Dermis blood vessel endothelial cell (primary cell): Measurements from ENCODE around the gene KCNE3. TPM values are rescaled to one million over a fixed set of nuclear protein-coding genes. Genes with fewer than 3 reads are reported as not detected.
A peak's percentile ranks its signal among the peaks of the same experiment; 100 is the strongest.
"Not testable (repeated sequence)": the region's sequence is repeated elsewhere in the genome, so short reads cannot be mapped to it uniquely, and the experiment has no call there.

ENCODE experiments used
- DNase-seq: peaks from one replicate; pipeline ENCODE4 v3.0.0; 2010
- total RNA-seq: library from RNA; depleted of rRNA; stranded (reverse); fragments of >200 nt; gene quantifications from 2 replicates; pipeline ENCODE4 v1.2.3, GENCODE V29; 2014

KCNE3 gene
- total RNA-seq, 1 donor from 2014 or later: 1.5 TPM

DNA sequence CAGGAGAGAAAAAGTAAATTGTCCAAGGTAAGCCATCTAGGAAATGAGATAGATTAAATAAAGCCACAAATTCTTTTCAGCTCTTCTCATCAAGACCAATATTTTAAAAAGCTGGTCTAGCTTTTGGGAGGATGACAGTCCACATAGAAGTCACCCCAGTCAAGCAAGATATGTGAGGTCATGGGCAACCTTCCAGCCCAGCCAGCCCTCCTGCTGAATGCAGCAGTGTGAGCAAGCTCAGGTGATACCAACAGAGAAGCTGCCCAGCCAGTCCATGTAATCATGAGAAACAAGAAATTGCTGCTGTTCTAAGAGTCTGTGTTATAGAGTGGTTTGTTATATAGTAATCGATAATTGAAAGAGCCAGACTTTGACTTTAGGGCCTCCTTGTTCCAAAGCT is 28.7 kb downstream of the KCNE3 start:
- DNase-seq: no peak

DNA sequence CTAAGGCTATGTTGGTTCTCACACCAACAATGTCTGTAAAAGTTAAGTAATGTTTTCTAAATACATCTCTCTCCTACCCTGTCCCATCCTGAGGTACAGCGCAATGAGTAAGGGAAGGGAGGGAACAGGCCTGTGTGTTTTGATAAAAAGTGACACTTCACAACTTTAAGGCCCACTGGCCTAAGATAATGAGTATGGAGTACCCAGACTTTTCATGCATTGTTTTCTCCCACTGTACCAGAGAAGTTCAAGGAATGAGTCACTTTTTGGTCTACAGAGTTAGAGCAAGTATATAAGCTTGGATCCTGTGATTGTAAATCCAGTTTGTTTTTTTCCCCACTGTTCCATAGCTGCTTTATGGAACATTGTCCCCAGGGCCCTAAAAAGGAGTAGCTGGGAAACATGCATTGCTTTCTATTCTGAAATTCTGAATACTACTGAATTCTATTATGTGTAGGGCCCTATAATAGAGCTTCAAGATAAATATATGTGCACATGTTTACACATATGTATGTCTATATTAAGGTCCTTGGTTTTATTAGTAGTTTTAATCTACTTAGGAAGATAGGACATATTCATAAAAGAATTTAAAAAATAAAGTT is 29.8 kb downstream of the KCNE3 start:
- DNase-seq: peak; percentile 65

DNA sequence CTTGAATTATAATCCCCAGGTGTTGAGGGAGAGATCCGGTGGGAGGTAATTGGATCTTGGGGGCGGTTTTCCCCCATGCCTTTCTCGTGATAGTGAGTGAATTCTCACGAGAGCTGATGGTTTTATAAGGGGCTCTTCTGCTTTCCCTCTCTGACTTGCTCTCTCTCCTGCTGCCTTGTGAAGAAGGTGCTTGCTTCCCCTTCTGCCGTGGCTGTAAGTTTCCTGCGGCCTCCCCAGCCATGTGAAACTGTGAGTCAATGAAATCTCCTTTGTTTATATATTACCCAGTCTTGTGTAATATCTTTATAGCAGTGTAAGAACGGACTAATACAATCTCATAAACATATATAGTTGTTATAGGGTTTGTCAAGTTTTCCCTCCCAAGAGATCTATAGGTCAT is 32.8 kb downstream of the KCNE3 start:
- DNase-seq: no peak

DNA sequence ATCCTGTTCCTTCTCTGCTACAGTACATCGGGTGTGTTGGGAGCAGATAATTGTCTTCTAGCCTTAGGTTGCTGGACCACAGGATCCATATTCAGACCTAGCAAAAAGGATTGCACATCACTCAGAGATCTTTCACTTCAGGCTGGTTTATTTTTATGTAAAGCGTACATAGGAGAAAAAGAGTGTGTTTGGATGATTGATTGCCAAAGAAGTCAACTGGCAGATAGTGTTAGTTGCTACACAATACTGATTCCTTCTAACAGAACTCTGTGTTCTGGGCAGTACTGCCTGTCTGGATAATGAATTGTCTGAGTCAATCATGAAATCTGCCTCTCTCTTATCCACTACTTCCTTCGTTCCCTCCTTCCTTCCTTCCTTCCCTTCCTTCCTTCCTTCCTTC is 38.1 kb downstream of the KCNE3 start:
- DNase-seq: no peak

DNA sequence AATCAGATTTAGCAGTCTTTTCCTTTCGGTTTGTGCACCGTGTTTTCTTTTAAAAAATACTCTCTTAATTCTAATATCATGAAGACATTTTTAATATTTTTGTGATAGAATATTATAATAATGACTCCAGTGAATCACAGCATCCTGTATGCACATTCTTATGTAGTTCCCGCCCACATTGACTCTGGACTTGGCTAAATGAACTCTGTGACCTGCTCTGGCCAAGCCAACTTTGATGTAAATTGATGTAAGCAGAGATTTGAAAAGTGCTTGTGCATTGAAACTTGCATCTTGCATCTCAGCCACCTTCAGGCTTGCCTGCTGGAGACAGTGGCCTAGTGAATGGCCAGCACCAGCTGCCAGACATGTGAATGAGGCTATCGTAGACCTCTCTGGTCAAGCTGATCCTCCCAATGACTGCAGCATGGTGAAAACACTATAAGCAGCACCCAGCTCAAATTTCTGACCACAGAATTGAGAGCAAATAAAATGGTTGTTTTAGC is 39.9 kb downstream of the KCNE3 start:
- DNase-seq: peak; percentile 84

DNA sequence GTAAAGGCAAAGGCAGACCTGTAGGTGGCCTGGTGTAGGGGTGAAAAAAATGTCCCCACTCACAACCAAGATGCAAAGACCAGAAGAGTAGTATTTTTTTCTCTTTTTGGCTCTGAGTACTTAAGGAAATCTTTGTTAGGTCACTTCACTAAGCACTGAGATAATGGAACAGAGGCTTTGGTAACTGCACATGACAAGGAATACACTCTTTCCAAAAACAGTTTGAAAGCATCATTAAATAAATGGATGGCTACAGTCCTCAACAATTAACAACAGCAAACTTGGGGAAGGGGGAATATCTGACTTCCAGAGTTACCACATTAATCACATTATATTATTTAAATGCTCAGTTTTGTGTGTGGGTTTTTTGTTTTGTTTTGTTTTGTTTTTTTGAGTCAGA is 42.2 kb downstream of the KCNE3 start:
- no peak for DNase-seq

DNA sequence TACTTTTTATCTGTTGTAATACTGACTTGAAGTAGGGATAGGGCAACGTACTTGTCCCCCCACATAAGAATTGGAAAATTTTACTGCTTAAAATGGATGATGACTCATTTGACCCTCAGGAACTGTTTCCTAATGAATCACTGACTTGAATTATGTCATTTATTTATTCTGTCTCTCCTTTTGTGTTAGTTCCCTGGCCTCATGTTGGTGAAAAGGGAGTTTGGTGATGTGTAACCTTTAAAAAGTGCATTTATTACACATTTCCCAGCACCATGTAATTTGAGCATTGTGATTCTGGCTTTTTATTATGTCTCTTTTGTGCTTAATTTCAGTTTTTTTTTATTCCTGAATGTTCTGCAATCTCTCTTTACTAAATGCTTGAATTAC is 48.8 kb downstream of the KCNE3 start:
- peak; percentile 81 for DNase-seq

DNA sequence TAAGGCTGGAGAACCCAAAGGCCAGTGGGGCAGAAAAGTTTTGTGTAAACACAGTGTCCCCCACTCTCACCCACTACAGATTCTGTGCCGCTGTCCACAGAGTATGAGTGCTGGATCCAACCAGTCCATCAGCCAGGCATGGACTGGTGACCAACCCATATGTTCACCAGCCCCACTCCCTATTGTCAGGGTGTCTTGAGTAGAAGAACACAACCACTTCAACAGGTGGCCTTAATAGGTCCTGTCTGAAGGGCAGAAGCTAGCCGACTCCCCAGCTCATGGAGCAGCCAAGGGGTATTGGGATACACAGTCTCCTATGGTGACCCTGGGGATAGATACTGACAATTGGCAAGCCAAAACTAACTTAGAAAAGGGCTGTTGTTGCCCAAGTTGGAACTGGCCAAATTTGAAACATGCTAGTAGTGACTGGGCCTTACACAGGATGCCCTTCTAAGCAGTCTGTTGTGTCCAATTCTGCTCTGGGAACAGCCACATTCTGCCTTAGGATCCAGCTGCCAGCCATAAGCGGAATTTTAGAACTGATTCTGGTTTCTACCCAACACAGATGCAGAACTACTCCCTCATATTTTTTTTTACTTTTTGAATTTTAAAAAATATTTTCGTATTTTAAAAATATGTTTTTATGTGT is 49.4 kb downstream of the KCNE3 start:
- peak; percentile 24 for DNase-seq

DNA sequence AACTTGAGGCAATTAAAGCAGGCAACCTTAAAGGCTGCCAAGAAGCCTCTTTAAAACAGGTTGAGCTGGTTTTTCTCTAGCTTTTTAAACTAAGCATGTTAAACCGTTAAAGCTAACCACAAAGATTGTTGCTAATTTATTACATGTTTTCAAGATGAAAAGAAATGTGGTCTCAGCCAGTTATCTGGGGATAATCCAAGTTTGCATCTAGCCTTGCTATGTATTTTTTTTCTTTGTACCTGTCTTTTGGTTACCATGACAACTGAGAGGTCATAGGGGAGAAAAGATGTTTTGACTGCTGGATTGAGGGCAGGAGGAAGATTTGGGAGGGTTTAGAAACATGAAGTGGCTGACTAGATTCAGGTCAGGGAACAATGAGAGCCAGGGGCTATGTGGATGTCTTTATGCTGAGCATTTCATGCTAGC is 50.0 kb downstream of the KCNE3 start:
- no peak for DNase-seq

DNA sequence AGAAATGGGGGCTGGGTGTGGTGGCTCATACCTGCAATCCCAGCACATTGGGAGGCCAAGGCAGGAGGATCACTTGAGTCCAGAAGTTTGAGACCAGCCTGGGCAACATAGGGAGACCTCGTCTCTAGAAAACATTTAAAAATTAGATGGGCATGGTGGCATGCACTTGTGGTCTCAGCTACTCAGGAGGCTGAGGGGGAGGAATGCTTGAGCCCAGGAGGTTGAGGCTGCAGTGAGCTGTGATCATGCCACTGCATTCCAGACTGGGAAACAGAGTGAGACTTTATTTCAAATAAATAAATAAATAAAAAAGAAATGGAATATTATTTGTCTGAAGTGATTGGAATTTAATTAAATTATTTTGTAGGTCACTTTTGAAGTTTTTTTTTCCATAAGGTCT is 50.4 kb downstream of the KCNE3 start:
- not testable (repeated sequence) for DNase-seq

DNA sequence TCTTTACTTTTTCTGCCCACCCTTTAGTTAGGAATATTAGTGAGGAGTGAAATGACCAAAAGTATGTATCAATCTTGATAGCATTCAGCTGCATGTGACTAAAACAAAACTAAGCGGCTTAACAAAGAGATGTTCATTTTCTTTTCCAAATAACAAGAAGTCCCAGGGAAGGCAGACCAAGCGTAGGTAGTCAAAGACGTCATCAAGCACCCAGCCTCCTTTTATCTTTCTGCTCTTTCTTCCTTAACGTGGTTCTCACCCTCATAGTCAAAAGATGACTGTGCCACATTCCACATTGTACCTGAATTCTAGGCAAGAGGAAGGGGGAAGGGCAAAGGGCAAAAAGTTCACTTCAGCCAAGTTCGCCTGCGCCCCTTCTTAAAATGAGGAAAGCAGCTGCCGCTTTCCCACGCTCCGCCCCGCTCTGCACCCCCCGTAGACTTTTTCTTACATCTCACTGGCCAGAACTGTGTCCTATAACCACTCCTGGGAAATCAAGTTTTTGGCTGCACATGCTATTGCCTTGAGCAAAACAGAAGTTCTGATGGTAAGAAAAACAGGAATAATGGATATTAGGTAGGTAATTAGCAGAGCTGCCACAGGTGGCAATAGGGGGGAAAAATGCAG is 54.5 kb downstream of the KCNE3 start:
- DNase-seq: no peak

DNA sequence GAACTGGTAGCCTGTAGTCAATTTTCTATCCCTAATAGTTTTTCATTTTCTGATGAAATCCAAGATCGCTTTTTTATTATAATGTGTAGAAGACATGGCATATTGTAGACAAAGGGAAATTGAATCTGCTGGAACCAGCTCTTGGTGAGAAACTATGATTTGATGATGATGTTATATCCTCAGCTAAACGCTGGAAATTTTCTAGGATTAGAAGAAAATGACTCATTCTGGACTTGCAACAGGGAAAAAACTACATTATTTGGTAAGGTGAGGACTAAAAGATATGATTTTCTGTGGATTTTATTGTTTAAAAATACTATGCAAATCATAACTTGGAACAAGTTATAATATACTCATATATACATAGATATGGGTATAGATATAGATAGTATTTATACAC is 55.0 kb downstream of the KCNE3 start:
- DNase-seq: no peak

DNA sequence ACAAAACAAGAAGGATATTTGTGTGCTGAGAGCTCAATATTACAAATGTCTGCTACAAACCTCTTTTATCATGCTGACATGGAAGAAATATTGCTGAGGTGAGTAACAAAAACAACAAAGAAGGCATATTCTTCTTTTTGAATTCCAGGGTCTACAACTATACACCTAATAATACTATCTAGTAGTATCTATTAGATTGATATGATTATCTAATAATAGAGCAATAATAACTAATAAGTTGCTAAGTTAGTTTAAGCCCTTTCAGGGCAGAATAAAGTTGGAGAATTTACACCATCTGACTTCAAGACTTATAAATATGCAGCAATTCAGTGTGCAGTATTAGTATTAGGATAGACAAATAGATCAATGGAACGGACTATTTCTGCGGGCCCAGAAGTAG is 57.7 kb downstream of the KCNE3 start:
- no peak for DNase-seq

Other genes starting within 250 kb of the KCNE3 start
- 19.2 and 37.4 TPM in 2 replicates for gene P4HA3, start 155.9 kb downstream of the KCNE3 start, total RNA-seq
- 27.4 and 42.2 TPM in 2 replicates for gene PGM2L1, start 69.1 kb downstream of the KCNE3 start, total RNA-seq
- gene LIPT2, start 26.2 kb upstream of the KCNE3 start, total RNA-seq: 3.0 and 3.6 TPM in 2 replicates
- gene POLD3, start 125.0 kb upstream of the KCNE3 start, total RNA-seq: 13.8 and 19.9 TPM in 2 replicates